ENCODE results near the gene PRKG1. TPM values are rescaled to one million over a fixed set of nuclear protein-coding genes. Genes with fewer than 3 reads are reported as not detected.
A peak's percentile ranks its signal among the peaks of the same experiment; 100 is the strongest.
"Not testable (repeated sequence)": the region's sequence is repeated elsewhere in the genome, so short reads cannot be mapped to it uniquely, and the experiment has no call there.

Gene PRKG1
- polyA plus RNA-seq, 3 donors, result 12.9 to 15.4 (median 13.7) TPM

GRCh38 chr10:52119507-52119906 is 1045.2 kb downstream of the PRKG1 start:
- DNase-seq (ENCODE audit: low read depth in 3 of 3, low spot score in 2 of 3), result no peak

GRCh38 chr10:52121688-52122087 is 1047.4 kb downstream of the PRKG1 start:
- no peak for DNase-seq (ENCODE audit: low read depth in 3 of 3, low spot score in 2 of 3)

DNA sequence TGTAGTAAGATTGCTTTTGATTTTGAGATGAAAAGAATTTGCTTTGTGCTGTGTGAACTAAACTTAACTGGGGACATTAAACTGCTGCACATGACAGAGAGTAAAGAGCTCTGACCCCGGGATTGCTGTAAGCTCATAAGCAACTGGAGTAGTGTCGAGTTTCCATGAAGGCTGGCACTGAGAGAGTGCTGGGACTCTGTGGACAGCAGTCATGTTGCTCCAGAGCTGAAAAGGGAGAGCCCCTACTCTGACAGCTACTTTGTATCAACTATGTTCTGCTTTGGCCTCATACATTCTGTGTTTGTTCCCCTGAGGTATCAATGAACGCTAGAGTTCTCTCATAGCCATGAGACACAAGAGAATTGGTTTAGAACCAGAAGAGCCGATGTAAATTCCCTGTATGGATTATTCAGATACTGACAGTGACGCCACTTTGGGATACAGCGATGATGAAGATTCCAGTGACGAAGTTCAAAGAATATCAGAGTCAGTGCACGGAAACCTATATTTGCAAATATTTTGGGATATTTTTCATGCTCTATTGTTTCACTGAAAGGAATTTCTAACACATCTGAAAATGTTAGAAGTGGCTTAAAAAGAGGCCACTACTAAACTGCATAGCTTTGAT is 1053.9 kb downstream of the PRKG1 start:
- peak in 2 of 3 donors; percentile 10 to 27 for DNase-seq (ENCODE audit: low read depth in 3 of 3, low spot score in 2 of 3)

DNA sequence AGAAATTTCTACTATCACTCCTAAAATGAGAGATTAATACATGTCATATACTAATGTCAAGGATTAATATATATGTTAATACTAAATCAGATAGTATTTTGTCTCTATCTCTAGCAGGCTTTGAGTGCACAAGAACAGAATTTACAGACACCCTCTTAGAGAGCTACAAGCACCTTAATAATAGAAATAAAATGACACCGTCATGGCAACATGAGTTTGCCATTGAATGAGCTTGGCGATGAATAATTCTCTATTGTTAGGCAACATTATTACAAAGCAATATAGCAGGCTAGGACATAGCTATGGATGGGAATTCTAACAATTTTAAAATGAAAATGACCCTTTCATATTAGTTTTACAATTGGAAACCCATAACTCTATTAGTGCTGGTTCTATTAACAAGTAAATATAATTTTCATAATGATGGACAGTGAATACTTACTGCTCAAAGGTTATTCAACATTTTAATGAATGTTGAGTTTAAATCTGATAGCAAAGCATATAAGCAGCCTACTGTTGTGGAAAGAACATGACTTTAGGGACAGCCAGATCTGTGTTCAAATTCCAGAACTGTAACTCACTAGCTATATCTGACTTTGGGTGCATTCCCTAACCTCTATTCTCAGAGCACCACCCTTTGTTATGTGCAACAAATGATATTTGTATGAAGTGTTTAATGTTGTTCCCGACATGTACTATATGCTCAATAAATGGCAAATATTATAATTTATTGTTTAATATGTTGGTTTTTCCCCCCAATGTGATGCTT is 1055.3 kb downstream of the PRKG1 start:
- no peak for DNase-seq (ENCODE audit: low read depth in 3 of 3, low spot score in 2 of 3)

DNA sequence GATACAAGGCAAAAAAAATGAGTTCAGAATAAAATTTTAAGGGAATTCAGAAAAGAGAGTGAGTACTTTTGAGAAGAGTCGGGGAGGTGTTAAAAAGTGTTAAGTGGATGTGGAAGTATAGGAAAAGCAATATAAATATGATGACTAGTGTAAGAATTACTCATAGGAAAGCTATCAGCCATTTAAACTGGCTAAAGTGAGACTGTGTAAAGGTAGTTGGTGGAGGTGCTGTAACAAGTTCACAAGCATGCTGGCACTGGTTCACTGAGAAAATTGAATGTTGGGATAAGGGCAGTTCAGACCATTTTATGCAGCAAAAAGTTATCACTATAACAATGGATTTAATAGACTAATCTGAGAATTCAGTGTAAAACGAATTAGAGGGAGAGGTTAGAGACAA is 1060.8 kb downstream of the PRKG1 start:
- DNase-seq (ENCODE audit: low read depth in 3 of 3, low spot score in 2 of 3), result no peak

DNA sequence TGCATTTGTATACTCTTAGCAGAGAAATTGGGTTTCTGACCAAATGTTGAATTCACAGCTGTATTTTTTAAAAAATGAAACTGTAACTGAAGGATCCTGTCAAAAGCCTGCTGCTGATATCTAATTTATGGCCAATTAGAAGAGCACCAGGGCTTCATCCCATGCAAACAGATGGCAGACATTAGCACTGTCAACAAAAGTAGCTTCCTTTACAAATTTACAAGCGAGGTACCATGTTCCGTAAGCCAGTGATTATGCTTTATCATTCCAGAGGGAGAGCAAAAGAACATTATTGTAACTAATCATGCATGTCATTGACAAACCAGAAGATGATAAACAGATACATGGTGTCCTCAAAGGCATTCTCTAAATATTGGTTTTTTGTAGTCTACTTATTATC is 1062.6 kb downstream of the PRKG1 start:
- no peak for DNase-seq (ENCODE audit: low read depth in 3 of 3, low spot score in 2 of 3)

GRCh38 chr10:52143338-52143737 is 1069.1 kb downstream of the PRKG1 start:
- DNase-seq (ENCODE audit: low read depth in 3 of 3, low spot score in 2 of 3), result no peak

- DNase-seq (ENCODE audit: low read depth in 3 of 3, low spot score in 2 of 3), result no peak
Measured at GRCh38 chr10:52145636-52146035, 1071.3 kb downstream of the PRKG1 start.

- no peak for DNase-seq (ENCODE audit: low read depth in 3 of 3, low spot score in 2 of 3)
Measured at GRCh38 chr10:52146766-52147165, 1072.5 kb downstream of the PRKG1 start.

DNA sequence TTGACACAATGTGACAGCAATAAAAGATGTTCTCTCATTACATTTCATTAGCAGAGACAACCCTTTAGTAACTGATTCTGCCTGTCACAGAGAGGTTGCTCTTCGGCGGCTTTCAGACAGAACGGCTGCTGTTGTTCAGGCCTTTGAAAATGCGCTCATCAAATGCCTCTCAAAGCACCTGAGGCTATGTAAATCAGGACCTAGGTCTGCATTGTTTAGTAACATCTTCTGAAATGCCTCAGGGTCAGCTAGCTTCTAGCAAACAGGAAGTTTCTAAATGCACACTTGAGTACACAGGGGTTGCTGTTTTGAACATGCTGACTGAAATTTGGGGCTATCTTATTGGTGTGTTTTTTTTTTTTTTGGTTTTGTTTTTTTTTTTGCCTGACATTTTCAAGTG is 1096.5 kb downstream of the PRKG1 start:
- DNase-seq (ENCODE audit: low read depth in 3 of 3, low spot score in 2 of 3), result no peak

DNA sequence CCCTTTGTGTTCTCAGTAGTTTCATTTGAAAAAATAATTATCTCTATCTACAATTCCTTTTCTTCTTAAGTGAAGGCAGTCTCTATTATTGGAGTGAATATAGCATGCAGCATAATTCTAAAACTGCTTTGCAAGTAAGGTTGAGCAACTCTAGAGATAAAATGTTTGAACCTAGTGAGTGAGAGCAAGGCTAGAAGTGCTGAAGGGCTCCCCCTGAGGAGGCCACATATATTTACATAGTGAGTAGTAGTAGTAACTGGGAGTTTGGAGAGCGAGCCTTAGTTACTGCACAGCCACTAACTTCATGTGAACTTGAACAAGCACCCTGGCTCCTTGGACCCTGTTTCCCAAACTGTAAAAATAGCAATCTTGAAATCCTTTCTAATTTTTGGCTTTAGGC is 1098.3 kb downstream of the PRKG1 start:
- no peak for DNase-seq (ENCODE audit: low read depth in 3 of 3, low spot score in 2 of 3)

GRCh38 chr10:52185256-52185655 is 1111.0 kb downstream of the PRKG1 start:
- no peak for DNase-seq (ENCODE audit: low read depth in 3 of 3, low spot score in 2 of 3)

DNA sequence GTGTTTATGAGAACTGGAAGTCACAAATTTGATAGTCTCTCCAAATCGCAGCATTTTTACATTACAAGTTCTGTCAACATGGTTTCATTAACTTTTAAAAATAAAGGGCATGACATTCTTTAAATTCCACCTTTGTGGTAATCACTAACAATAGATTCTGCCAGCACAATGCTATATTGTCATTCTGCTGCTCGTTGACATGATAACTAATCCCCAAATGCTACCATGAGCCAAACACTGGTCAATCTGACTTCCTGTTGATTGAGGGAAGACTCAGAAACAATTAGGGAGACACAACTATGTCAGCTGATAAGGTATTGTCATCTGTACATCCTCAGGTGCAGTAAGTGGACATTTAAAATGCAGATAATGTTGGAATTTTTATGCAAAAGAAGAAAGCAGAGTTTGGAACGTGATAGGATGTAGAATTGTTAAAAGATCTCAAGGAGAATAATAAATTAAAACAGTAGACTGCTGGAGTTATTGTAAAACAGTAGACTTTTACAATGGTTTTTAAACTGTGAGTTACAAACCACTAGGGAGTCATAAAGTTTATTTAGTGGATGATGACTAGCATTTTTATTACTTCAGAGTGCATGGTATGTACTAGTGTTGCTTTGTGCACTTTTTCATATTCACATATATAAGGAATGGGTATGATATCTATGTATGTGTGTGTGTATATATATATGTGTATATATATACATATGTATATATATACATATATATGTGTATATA is 1113.4 kb downstream of the PRKG1 start:
- peak in 1 of 3 donors; percentile 6 for DNase-seq (ENCODE audit: low read depth in 3 of 3, low spot score in 2 of 3)

GRCh38 chr10:52191049-52191448 is 1116.8 kb downstream of the PRKG1 start:
- DNase-seq (ENCODE audit: low read depth in 3 of 3, low spot score in 2 of 3), result no peak

DNA sequence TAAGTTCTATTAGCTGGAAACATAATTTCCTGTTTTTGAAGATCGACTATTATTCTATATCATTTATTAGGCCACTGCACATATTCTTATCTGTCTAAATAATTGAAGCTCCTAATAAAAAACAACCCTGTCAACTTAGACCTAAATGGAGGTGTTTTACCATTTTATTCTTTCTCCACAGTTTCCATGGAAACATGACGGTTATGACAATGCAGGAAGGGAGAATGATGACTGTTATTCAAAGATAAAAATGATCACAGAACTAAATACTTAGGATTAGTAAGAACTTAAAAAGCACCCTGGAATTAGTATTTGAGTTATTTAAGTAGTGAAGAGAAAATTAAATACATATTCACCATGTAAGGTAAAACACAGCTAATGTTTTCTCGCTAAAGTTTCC is 1119.9 kb downstream of the PRKG1 start:
- no peak for DNase-seq (ENCODE audit: low read depth in 3 of 3, low spot score in 2 of 3)

- DNase-seq (ENCODE audit: low read depth in 3 of 3, low spot score in 2 of 3), result no peak
Measured at GRCh38 chr10:52194716-52195115, 1120.4 kb downstream of the PRKG1 start.

DNA sequence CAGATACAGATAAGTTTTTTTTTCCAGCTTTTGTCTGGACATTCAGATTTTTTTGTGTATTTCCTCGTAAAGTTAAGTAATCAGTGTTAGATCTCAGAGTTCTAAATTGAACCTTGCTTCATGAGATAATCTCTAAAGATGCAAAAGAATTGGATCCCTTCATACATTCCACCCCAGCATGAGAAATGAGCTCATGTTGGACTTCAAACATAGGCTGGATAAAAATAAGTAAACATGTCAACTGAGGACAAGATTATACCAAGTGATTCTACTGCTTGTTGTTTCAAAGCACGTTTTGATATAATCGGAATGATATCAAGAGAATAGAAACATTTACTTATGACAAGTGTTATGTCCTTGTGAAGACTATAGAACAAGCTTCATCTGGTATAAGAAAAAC is 1122.8 kb downstream of the PRKG1 start:
- DNase-seq (ENCODE audit: low read depth in 3 of 3, low spot score in 2 of 3), result no peak

GRCh38 chr10:52198540-52198939 is 1124.3 kb downstream of the PRKG1 start:
- no peak for DNase-seq (ENCODE audit: low read depth in 3 of 3, low spot score in 2 of 3)

- DNase-seq (ENCODE audit: low read depth in 3 of 3, low spot score in 2 of 3), result not testable (repeated sequence)
Measured at GRCh38 chr10:52204906-52205305, 1130.6 kb downstream of the PRKG1 start.

- no peak for DNase-seq (ENCODE audit: low read depth in 3 of 3, low spot score in 2 of 3)
Measured at GRCh38 chr10:52208365-52208764, 1134.1 kb downstream of the PRKG1 start.

DNA sequence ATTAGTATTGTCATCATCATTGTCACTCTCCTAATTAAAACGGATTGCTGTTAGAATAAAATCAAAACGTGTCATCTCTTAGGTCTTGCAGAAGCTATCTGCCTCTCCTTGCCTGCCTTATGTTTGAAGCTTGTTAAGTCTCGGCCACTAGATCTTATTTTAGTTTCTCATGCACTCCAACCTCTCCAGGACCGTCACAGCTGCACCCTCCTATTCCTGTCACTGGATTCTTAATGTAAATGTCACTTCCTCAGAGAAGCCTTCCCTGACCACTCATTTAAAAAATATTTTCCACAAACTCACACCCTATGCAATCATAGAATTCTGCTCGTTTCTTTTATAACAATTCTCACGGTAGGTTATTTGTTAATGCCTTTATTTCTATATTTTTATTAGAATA is 1135.9 kb downstream of the PRKG1 start:
- DNase-seq (ENCODE audit: low read depth in 3 of 3, low spot score in 2 of 3), result no peak

GRCh38 chr10:52212062-52212461 is 1137.8 kb downstream of the PRKG1 start:
- no peak for DNase-seq (ENCODE audit: low read depth in 3 of 3, low spot score in 2 of 3)

Data from right renal cortex interstitium (tissue), 3 donors.